Panc1 (cell line): ENCODE measurements around the gene USP9Y. TPM values are rescaled to one million over a fixed set of nuclear protein-coding genes. Genes with fewer than 3 reads are reported as not detected.
A peak's percentile ranks its signal among the peaks of the same experiment; 100 is the strongest.

Source experiments
- ATAC-seq: fragments of 200-7000 bp; cut with Tn5 transposase; 2 replicates; pipeline ENCODE4 v1.9.1; 2020; ENCODE audit warnings: mild to moderate bottlenecking, moderate library complexity
- Bru-seq: library from RNA; stranded (reverse); fragments of 400-500 nt; gene quantifications from one replicate; lab custom pipeline; 2021; lab: Mats Ljungman, UMichigan
- BruChase-seq, 2 experiments: library from RNA; stranded (reverse); fragments of 400-500 nt; gene quantifications; one replicate each; lab custom pipeline; 2021; lab: Mats Ljungman, UMichigan
- BruUV-seq: library from RNA; stranded (reverse); fragments of 400-500 nt; replicated peaks from 2 replicates; lab custom pipeline; 2021; lab: Mats Ljungman, UMichigan
- CTCF ChIA-PET: fragments of 300-600 bp; sonication (Branson Sonifier 250); formaldehyde crosslinking; loops from one replicate; lab custom pipeline; 2022; ENCODE audit warnings: antibody characterized with exemption; lab: Charles Lee
- POLR2A ChIA-PET: fragments of 300-600 bp; sonication (Branson Sonifier 250); formaldehyde crosslinking; loops from one replicate; lab custom pipeline; 2022; ENCODE audit warnings: antibody characterized with exemption; lab: Charles Lee
- DNase-seq: peaks from one replicate; pipeline ENCODE4 v3.0.0-alpha.2; 2010; ENCODE audit warnings: low read depth, low spot score
- H3K27ac ChIP-seq: 2 replicates; pipeline ENCODE4 v1.5.1; 2011; ENCODE audit warnings: mild to moderate bottlenecking, low read length, inconsistent platforms
- H3K27me3 ChIP-seq: fragments of 200-500 bp; sonication (Bioruptor generic); 2 replicates; pipeline ENCODE4 v1.6.0; 2014; ENCODE audit warnings: low read length, inconsistent platforms; ENCODE audit not compliant: control insufficient read depth, insufficient read depth
- H3K36me3 ChIP-seq: fragments of 200-500 bp; sonication (Bioruptor generic); 2 replicates; pipeline ENCODE4 v1.5.1; 2014; ENCODE audit warnings: inconsistent platforms, mild to moderate bottlenecking, low read length, moderate library complexity; ENCODE audit not compliant: control insufficient read depth, insufficient read depth
- H3K4me1 ChIP-seq: 2 replicates; pipeline ENCODE4 v1.5.1; 2011; ENCODE audit warnings: inconsistent platforms, mild to moderate bottlenecking, low read length, moderate library complexity; ENCODE audit not compliant: control insufficient read depth, insufficient read depth
- H3K4me3 ChIP-seq, 2 experiments: 2 replicates each; pipeline ENCODE4 v1.5.1; 2011 to 2012; ENCODE audit warnings: low read depth in 2 of 2, low read length in 2 of 2, mild to moderate bottlenecking in 2 of 2, inconsistent platforms in 1 of 2, moderate library complexity in 1 of 2
- H3K9me3 ChIP-seq: fragments of 200-500 bp; sonication (Bioruptor generic); 2 replicates; pipeline ENCODE4 v1.5.1; 2014; ENCODE audit warnings: low read depth, mild to moderate bottlenecking, inconsistent platforms, low read length, moderate library complexity; ENCODE audit not compliant: control insufficient read depth, insufficient read depth
- CTCF ChIP-seq: fragments of 450-650 bp; IDR thresholded peaks from 2 replicates; pipeline ENCODE4 v1.5.1; 2017; ENCODE audit warnings: mild to moderate bottlenecking
- POLR2AphosphoS5 ChIP-seq: IDR thresholded peaks from 2 replicates; pipeline ENCODE4 v1.6.1; 2012; ENCODE audit warnings: mild to moderate bottlenecking, low read depth, low read length, moderate library complexity
- REST ChIP-seq, 2 experiments: IDR thresholded peaks; 2 replicates each; pipeline ENCODE4 v1.6.1; 2011 to 2012; ENCODE audit warnings: low read depth in 2 of 2, control low read depth in 1 of 2, low read length in 1 of 2, mild to moderate bottlenecking in 1 of 2, moderate library complexity in 1 of 2; ENCODE audit not compliant: insufficient read depth in 1 of 2
- SIN3A ChIP-seq: IDR thresholded peaks from 2 replicates; pipeline ENCODE4 v1.6.1; 2012; ENCODE audit warnings: low read depth, mild to moderate bottlenecking, low read length, moderate library complexity, borderline replicate concordance; ENCODE audit not compliant: insufficient read depth
- TCF7L2 ChIP-seq: IDR thresholded peaks from 2 replicates; pipeline ENCODE4 v1.6.1; 2011; ENCODE audit warnings: mild to moderate bottlenecking, low read depth, low read length, inconsistent platforms
- in situ Hi-C: cut with HindIII; loops from 2 replicates; pipeline ENCODE4 v1.10.0; 2016; ENCODE audit warnings: low sequenced_read_pairs, low pct_unique_long_range_greater_than_20kb
- intact Hi-C: fragments of 100-400 bp; cut with micrococcal nuclease; formaldehyde crosslinking; loops from one replicate; pipeline ENCODE4 v1.10.0; 2022; ENCODE audit not compliant: unreplicated experiment
- long read RNA-seq: library from polyadenylated mRNA; unstranded; transcript quantifications from one replicate; pipeline ENCODE4 v2.0.0, GENCODE V29; 2021; ENCODE audit not compliant: unreplicated experiment
- polyA plus RNA-seq: library from polyadenylated mRNA; unstranded; fragments of >200 nt; gene quantifications from one replicate; pipeline ENCODE4 v1.2.1, GENCODE V29; 2012; ENCODE audit warnings: missing spikeins; ENCODE audit not compliant: insufficient read length
- total RNA-seq: library from RNA; stranded (reverse); gene quantifications from one replicate; pipeline ENCODE4 v1.2.1, GENCODE V29; 2021; ENCODE audit not compliant: unreplicated experiment

The USP9Y gene
- total RNA-seq (0.05 TPM), Bru-seq, nascent RNA (percentile 3 among the genes with signal in this experiment), BruChase-seq, experiment 1, labeled RNA remaining after a 2-hour chase (not detected), BruChase-seq, experiment 2, labeled RNA remaining after a 6-hour chase (percentile 2 among the genes with signal in this experiment)
- polyA plus RNA-seq = not detected
- long read RNA-seq = 0 reads

- H3K9me3 ChIP-seq = no peaks in the 10 kb centered on the region
- no peaks in the 10 kb centered on the region for H3K36me3 ChIP-seq
- H3K4me3 ChIP-seq = no peak within 1 kb of the TSS
- intact Hi-C loops (no loop called here), in situ Hi-C loops (no loop called here)
- ChIA-PET CTCF (no interaction called here), POLR2A (no interaction called here)
- no peak within 1 kb of the TSS for H3K27ac ChIP-seq
- DNase-seq (no peak), ATAC-seq (no peak)
- BruUV-seq = no TSS peak
- H3K4me1 ChIP-seq = no peaks in the 10 kb centered on the region
- TF ChIP-seq CTCF (no peak), TCF7L2 (no peak), POLR2AphosphoS5 (no peak), REST (IDR thresholded peaks at IDR 0.05; ENCODE audit: insufficient read depth in 1 of 2, low read depth in 2 of 2, low read length in 1 of 2) (no peak), SIN3A (no peak)
- no peaks in the 10 kb centered on the region for H3K27me3 ChIP-seq
These were observed at the start of gene USP9Y for GRCh38 chrY:12701181-12701695. TSS of gene USP9Y (plus strand) at chrY:12701231. CDS start at chrY:12709448, 8,217 bp downstream.

GRCh38 chrY:12651621-12652036 is 49.4 kb upstream of the USP9Y start:
- no peak for DNase-seq
- no peak overlapping the region for H3K27ac ChIP-seq

More at GRCh38 chrY:12651621-12652036, 49.4 kb upstream of the USP9Y start:
- POLR2A ChIA-PET = no interaction called here
- TF ChIP-seq REST (IDR thresholded peaks at IDR 0.05; ENCODE audit: insufficient read depth in 1 of 2, low read depth in 2 of 2, low read length in 1 of 2) = no peak
- TF ChIP-seq TCF7L2 = no peak
- TF ChIP-seq CTCF = no peak
- no peak for ATAC-seq
- no peaks in the 10 kb centered on the region for H3K9me3 ChIP-seq
- in situ Hi-C loops = no loop called here
- no peaks in the 10 kb centered on the region for H3K4me1 ChIP-seq
- H3K27me3 ChIP-seq = no peaks in the 10 kb centered on the region
- BruUV-seq = no TSS peak
- H3K4me3 ChIP-seq = no peak overlapping the region
- CTCF ChIA-PET = no interaction called here
- no peaks in the 10 kb centered on the region for H3K36me3 ChIP-seq
- intact Hi-C loops = no loop called here
